ENCODE measurements around the gene SMYD3.

DNA sequence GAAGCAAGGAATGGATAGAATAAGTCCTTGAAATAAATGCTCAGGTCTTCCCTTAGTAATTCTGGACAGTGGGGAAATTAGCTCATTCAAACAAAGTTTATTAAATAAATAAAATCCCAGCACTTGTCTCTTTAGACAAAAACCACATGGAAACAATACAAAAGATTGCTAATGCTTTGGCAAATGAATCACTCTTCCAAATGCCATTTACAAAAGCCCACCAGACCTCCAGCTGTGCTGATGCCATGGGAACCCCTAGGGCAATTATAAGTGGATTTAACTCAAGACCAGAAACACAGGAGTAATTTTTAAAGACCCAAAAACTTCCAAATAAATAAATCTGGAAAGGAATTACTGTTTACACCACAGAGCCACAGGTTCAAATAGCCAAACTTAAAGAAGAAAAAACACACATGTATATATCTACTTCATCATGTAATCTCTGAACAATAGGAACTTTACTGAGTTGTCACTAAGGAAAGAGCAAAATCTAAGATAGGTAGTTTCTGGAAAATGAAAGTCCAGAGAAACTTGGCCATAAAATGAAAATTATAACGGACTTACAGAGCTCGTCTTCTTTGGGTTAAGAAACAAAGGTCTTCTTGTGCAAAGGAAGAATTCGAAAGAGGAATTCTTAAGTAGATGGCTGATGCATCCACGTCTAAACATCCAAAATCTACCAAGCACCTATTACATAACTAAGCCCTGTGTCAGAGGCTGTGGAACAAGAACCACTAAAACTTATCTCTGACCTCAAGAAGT lies 399.4 kb downstream of the SMYD3 start:
- TF ChIP-seq POLR2A (IDR thresholded peaks at IDR 0.05): no peak
- no peak for TF ChIP-seq CTCF (IDR thresholded peaks at IDR 0.05)
